ENCODE data around the gene LYZL2.
"Not testable (repeated sequence)": the region's sequence is repeated elsewhere in the genome, so short reads cannot be mapped to it uniquely, and the experiment has no call there.

LYZL2 gene

GRCh38 chr10:30656233-30656632 is 26.7 kb upstream of the LYZL2 start:
- Histone ChIP-seq H3K4me1 (ENCODE audit: control insufficient read depth, insufficient read depth, low read length) (no peaks in the 10 kb centered on the region), H3K9ac (ENCODE audit: low read length) (no peak overlapping the region), H3K9me3 (ENCODE audit: control insufficient read depth, low read length) (no peaks in the 10 kb centered on the region), H3K27me3 (ENCODE audit: control insufficient read depth, insufficient read depth, low read length) (no peaks in the 10 kb centered on the region), H3K36me3 (ENCODE audit: control insufficient read depth, insufficient read depth, low read length) (no peaks in the 10 kb centered on the region), H3K4me3 (ENCODE audit: low read length) (no peak overlapping the region)

- not testable (repeated sequence) for H3K4me3 ChIP-seq (ENCODE audit: low read length); H3K36me3 ChIP-seq (ENCODE audit: control insufficient read depth, insufficient read depth, low read length); H3K4me1 ChIP-seq (ENCODE audit: control insufficient read depth, insufficient read depth, low read length); H3K9ac ChIP-seq (ENCODE audit: low read length); H3K9me3 ChIP-seq (ENCODE audit: control insufficient read depth, low read length); H3K27me3 ChIP-seq (ENCODE audit: control insufficient read depth, insufficient read depth, low read length)
Measured at GRCh38 chr10:30655001-30655400, 25.4 kb upstream of the LYZL2 start.

- H3K36me3 ChIP-seq (ENCODE audit: control insufficient read depth, insufficient read depth, low read length); H3K4me3 ChIP-seq (ENCODE audit: low read length); H3K9me3 ChIP-seq (ENCODE audit: control insufficient read depth, low read length); H3K27me3 ChIP-seq (ENCODE audit: control insufficient read depth, insufficient read depth, low read length); H3K9ac ChIP-seq (ENCODE audit: low read length); H3K4me1 ChIP-seq (ENCODE audit: control insufficient read depth, insufficient read depth, low read length): not testable (repeated sequence)
Measured at GRCh38 chr10:30651470-30652397, 22.2 kb upstream of the LYZL2 start.

- Histone ChIP-seq H3K9ac (ENCODE audit: low read length) (no peak overlapping the region), H3K4me3 (ENCODE audit: low read length) (no peak overlapping the region), H3K36me3 (ENCODE audit: control insufficient read depth, insufficient read depth, low read length) (no peaks in the 10 kb centered on the region), H3K27me3 (ENCODE audit: control insufficient read depth, insufficient read depth, low read length) (peaks cover 8% of the 10 kb centered on the region), H3K9me3 (ENCODE audit: control insufficient read depth, low read length) (no peaks in the 10 kb centered on the region), H3K4me1 (ENCODE audit: control insufficient read depth, insufficient read depth, low read length) (no peaks in the 10 kb centered on the region)
Measured at GRCh38 chr10:30647089-30647488, 17.5 kb upstream of the LYZL2 start.

- H3K36me3 ChIP-seq (ENCODE audit: control insufficient read depth, insufficient read depth, low read length) = no peaks in the 10 kb centered on the region
- no peaks in the 10 kb centered on the region for H3K4me1 ChIP-seq (ENCODE audit: control insufficient read depth, insufficient read depth, low read length)
- H3K4me3 ChIP-seq (ENCODE audit: low read length) = no peak overlapping the region
Measured at GRCh38 chr10:30645340-30645827, 15.8 kb upstream of the LYZL2 start.

GRCh38 chr10:30644408-30644861 is 14.9 kb upstream of the LYZL2 start:
- H3K4me1 ChIP-seq (ENCODE audit: control insufficient read depth, insufficient read depth, low read length); H3K27me3 ChIP-seq (ENCODE audit: control insufficient read depth, insufficient read depth, low read length); H3K9me3 ChIP-seq (ENCODE audit: control insufficient read depth, low read length); H3K9ac ChIP-seq (ENCODE audit: low read length); H3K4me3 ChIP-seq (ENCODE audit: low read length); H3K36me3 ChIP-seq (ENCODE audit: control insufficient read depth, insufficient read depth, low read length): not testable (repeated sequence)

More at GRCh38 chr10:30645340-30645827, 15.8 kb upstream of the LYZL2 start:
- Histone ChIP-seq H3K9me3 (ENCODE audit: control insufficient read depth, low read length) (no peaks in the 10 kb centered on the region), H3K9ac (ENCODE audit: low read length) (no peak overlapping the region), H3K27me3 (ENCODE audit: control insufficient read depth, insufficient read depth, low read length) (peaks cover 8% of the 10 kb centered on the region)

GRCh38 chr10:30643557-30644199 is 14.1 kb upstream of the LYZL2 start:
- not testable (repeated sequence) for H3K9ac ChIP-seq (ENCODE audit: low read length); H3K9me3 ChIP-seq (ENCODE audit: control insufficient read depth, low read length); H3K27me3 ChIP-seq (ENCODE audit: control insufficient read depth, insufficient read depth, low read length); H3K36me3 ChIP-seq (ENCODE audit: control insufficient read depth, insufficient read depth, low read length); H3K4me1 ChIP-seq (ENCODE audit: control insufficient read depth, insufficient read depth, low read length); H3K4me3 ChIP-seq (ENCODE audit: low read length)

GRCh38 chr10:30642856-30643255 is 13.3 kb upstream of the LYZL2 start:
- H3K36me3 ChIP-seq (ENCODE audit: control insufficient read depth, insufficient read depth, low read length); H3K9me3 ChIP-seq (ENCODE audit: control insufficient read depth, low read length); H3K9ac ChIP-seq (ENCODE audit: low read length); H3K4me3 ChIP-seq (ENCODE audit: low read length); H3K27me3 ChIP-seq (ENCODE audit: control insufficient read depth, insufficient read depth, low read length); H3K4me1 ChIP-seq (ENCODE audit: control insufficient read depth, insufficient read depth, low read length): not testable (repeated sequence)

GRCh38 chr10:30639946-30640786 is 10.6 kb upstream of the LYZL2 start:
- Histone ChIP-seq H3K36me3 (ENCODE audit: control insufficient read depth, insufficient read depth, low read length) (no peaks in the 10 kb centered on the region), H3K27me3 (ENCODE audit: control insufficient read depth, insufficient read depth, low read length) (peaks cover 4% of the 10 kb centered on the region), H3K4me1 (ENCODE audit: control insufficient read depth, insufficient read depth, low read length) (no peaks in the 10 kb centered on the region), H3K9me3 (ENCODE audit: control insufficient read depth, low read length) (no peaks in the 10 kb centered on the region), H3K9ac (ENCODE audit: low read length) (no peak overlapping the region), H3K4me3 (ENCODE audit: low read length) (no peak overlapping the region)

GRCh38 chr10:30637881-30638467 is 8.4 kb upstream of the LYZL2 start:
- no peak overlapping the region for H3K4me3 ChIP-seq (ENCODE audit: low read length)
- H3K9me3 ChIP-seq (ENCODE audit: control insufficient read depth, low read length) = no peaks in the 10 kb centered on the region
- H3K27me3 ChIP-seq (ENCODE audit: control insufficient read depth, insufficient read depth, low read length) = no peaks in the 10 kb centered on the region
- no peaks in the 10 kb centered on the region for H3K36me3 ChIP-seq (ENCODE audit: control insufficient read depth, insufficient read depth, low read length)
- H3K4me1 ChIP-seq (ENCODE audit: control insufficient read depth, insufficient read depth, low read length) = no peaks in the 10 kb centered on the region
- no peak overlapping the region for H3K9ac ChIP-seq (ENCODE audit: low read length)

- H3K27me3 ChIP-seq (ENCODE audit: control insufficient read depth, insufficient read depth, low read length) = no peaks in the 10 kb centered on the region
- no peaks in the 10 kb centered on the region for H3K36me3 ChIP-seq (ENCODE audit: control insufficient read depth, insufficient read depth, low read length)
- H3K4me1 ChIP-seq (ENCODE audit: control insufficient read depth, insufficient read depth, low read length) = no peaks in the 10 kb centered on the region
- no peak overlapping the region for H3K4me3 ChIP-seq (ENCODE audit: low read length)
- H3K9ac ChIP-seq (ENCODE audit: low read length) = no peak overlapping the region
- no peaks in the 10 kb centered on the region for H3K9me3 ChIP-seq (ENCODE audit: control insufficient read depth, low read length)
Measured at GRCh38 chr10:30631188-30631587, 1.6 kb upstream of the LYZL2 start.

All from mucosa of stomach (tissue), 1 donor.